Measurements from ENCODE around the gene SH3PXD2B.

DNA sequence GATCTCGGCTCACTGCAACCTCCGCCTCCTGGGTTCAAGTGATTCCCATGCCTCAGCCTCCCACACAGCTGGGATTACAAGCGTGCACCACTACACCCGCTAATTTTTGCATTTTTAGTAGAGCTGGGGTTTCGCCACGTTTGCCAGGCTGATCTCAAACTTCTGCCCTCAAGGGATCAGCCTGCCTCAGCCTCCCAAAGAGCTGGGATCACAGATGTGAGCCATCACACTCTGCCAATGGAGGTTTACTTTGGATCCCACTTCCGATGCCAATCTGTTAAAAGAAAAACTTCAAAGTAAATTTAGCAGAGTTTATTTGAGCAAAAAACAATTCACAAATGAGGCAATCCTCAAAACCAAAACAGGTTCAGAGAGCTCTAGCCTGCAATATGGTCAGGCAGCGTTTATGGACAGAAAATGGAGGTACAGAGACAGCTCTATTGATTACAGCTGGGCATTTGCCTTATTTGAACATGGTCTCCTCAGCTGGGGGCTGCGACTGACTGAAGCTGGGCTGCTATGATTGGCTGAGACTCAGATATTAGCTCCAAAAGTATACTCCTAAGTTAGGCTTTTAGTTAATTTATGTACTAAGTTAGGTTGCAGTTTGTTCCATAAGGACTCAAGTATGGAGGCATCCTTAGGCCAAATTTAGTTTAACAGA lies 152.1 kb downstream of the SH3PXD2B start:
- TF ChIP-seq TAF1 (IDR thresholded peaks at IDR 0.05; ENCODE audit: borderline replicate concordance, insufficient read depth, low read length) (no peak), POLR2AphosphoS5 (IDR thresholded peaks at IDR 0.05; ENCODE audit: low read depth, low read length) (no peak)
- TF ChIP-seq, protein P1, sequence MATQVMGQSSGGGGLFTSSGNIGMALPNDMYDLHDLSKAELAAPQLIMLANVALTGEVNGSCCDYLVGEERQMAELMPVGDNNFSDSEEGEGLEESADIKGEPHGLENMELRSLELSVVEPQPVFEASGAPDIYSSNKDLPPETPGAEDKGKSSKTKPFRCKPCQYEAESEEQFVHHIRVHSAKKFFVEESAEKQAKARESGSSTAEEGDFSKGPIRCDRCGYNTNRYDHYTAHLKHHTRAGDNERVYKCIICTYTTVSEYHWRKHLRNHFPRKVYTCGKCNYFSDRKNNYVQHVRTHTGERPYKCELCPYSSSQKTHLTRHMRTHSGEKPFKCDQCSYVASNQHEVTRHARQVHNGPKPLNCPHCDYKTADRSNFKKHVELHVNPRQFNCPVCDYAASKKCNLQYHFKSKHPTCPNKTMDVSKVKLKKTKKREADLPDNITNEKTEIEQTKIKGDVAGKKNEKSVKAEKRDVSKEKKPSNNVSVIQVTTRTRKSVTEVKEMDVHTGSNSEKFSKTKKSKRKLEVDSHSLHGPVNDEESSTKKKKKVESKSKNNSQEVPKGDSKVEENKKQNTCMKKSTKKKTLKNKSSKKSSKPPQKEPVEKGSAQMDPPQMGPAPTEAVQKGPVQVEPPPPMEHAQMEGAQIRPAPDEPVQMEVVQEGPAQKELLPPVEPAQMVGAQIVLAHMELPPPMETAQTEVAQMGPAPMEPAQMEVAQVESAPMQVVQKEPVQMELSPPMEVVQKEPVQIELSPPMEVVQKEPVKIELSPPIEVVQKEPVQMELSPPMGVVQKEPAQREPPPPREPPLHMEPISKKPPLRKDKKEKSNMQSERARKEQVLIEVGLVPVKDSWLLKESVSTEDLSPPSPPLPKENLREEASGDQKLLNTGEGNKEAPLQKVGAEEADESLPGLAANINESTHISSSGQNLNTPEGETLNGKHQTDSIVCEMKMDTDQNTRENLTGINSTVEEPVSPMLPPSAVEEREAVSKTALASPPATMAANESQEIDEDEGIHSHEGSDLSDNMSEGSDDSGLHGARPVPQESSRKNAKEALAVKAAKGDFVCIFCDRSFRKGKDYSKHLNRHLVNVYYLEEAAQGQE (IDR thresholded peaks at IDR 0.05; ENCODE audit: insufficient read depth in 1 of 2, low read depth in 2 of 2, low read length in 2 of 2): no peak

Data from PFSK-1 (cell line).